ENCODE results near the gene PSMB11. TPM values are rescaled to one million over a fixed set of nuclear protein-coding genes. Genes with fewer than 3 reads are reported as not detected.

The PSMB11 gene
- total RNA-seq, 1 donor from 2014 or later = not detected

DNA sequence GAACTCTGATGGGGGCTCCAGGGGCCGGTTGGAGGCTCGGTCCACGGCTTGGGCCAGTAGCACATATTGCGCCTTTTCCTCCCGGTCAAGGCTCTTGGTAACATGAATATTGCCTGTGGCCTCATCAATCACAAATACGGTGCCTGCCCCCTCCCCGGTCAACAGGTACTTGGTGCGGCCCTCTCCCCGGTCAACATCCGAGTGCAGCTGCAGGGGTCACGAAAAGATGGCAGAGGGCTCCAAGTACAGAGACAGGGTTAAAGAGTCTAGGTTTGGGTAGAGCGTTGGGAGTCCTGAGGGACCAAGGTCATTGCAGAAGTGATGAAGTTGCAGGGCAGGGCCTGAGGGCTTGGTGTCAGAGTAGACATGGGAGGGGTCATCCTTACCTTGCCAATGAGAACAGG, 13.1 kb downstream of the PSMB11 start:
- DNase-seq = no peak
- Mint-ChIP-seq H3K9me3 (no peaks in the 10 kb centered on the region), H3K4me1 (peaks cover 17% of the 10 kb centered on the region), H3K36me3 (ENCODE audit: low read depth) (peaks cover 10% of the 10 kb centered on the region), H3K27ac (no peak overlapping the region), H3K4me3 (no peak overlapping the region), H3K27me3 (peaks cover 8% of the 10 kb centered on the region)
- intact Hi-C loops (cut with micrococcal nuclease) = loop anchor here (5.0 kb wide), 1 partner anchor 48 kb away; no protein-coding TSS in a partner anchor

GRCh38 chr14:23055621-23056144, 13.7 kb downstream of the PSMB11 start:
- Mint-ChIP-seq H3K4me1 (peaks cover 17% of the 10 kb centered on the region), H3K27ac (peak overlapping the region; percentile 64), H3K36me3 (ENCODE audit: low read depth) (peaks cover 11% of the 10 kb centered on the region), H3K4me3 (peak overlapping the region; percentile 80), H3K9me3 (no peaks in the 10 kb centered on the region), H3K27me3 (peaks cover 8% of the 10 kb centered on the region)
- intact Hi-C loops (cut with micrococcal nuclease) = loop anchor here (2.0 to 5.0 kb wide), 3 partner anchors 21 to 127 kb away; partner anchors contain the start of genes PRMT5 and PSMB5
- DNase-seq = no peak

- Mint-ChIP-seq H3K36me3 (ENCODE audit: low read depth) (peaks cover 17% of the 10 kb centered on the region), H3K4me1 (peaks cover 17% of the 10 kb centered on the region), H3K27me3 (peaks cover 8% of the 10 kb centered on the region), H3K4me3 (peak overlapping the region; percentile 80), H3K9me3 (no peaks in the 10 kb centered on the region), H3K27ac (peak overlapping the region; percentile 64)
- intact Hi-C loops (cut with micrococcal nuclease) = loop anchor here (2.0 to 5.0 kb wide), 3 partner anchors 22 to 128 kb away; partner anchors contain the start of genes PRMT5 and PSMB5
- peak; percentile 90 for DNase-seq
Measured at GRCh38 chr14:23056145-23056955, 14.3 kb downstream of the PSMB11 start.

- intact Hi-C loops (cut with micrococcal nuclease) = loop anchor here (2.0 to 5.0 kb wide), 3 partner anchors 22 to 128 kb away; partner anchors contain the start of genes PRMT5 and PSMB5
- H3K27me3 Mint-ChIP-seq = peaks cover 8% of the 10 kb centered on the region
- peak within 1 kb of the TSS; percentile 64 for H3K27ac Mint-ChIP-seq
- peak; percentile 94 for DNase-seq
- peaks cover 19% of the 10 kb centered on the region for H3K36me3 Mint-ChIP-seq (ENCODE audit: low read depth)
- peak within 1 kb of the TSS; percentile 85 for H3K4me3 Mint-ChIP-seq
- no peaks in the 10 kb centered on the region for H3K9me3 Mint-ChIP-seq
- H3K4me1 Mint-ChIP-seq = peaks cover 17% of the 10 kb centered on the region
Measured at GRCh38 chr14:23056956-23057756, 15.1 kb downstream of the PSMB11 start, which contains the start of gene CDH24. Gene CDH24 (minus strand): TSS chr14:23057520. CDS start chr14:23055733, 1,787 bp downstream.

- H3K27ac Mint-ChIP-seq = peak overlapping the region; percentile 57
- intact Hi-C loops (cut with micrococcal nuclease) = loop anchor here (1.0 to 5.0 kb wide), 6 partner anchors 23 to 129 kb away; partner anchors contain the start of genes PRMT5 and PSMB5
Measured at GRCh38 chr14:23057757-23058653, 16.0 kb downstream of the PSMB11 start.

DNA sequence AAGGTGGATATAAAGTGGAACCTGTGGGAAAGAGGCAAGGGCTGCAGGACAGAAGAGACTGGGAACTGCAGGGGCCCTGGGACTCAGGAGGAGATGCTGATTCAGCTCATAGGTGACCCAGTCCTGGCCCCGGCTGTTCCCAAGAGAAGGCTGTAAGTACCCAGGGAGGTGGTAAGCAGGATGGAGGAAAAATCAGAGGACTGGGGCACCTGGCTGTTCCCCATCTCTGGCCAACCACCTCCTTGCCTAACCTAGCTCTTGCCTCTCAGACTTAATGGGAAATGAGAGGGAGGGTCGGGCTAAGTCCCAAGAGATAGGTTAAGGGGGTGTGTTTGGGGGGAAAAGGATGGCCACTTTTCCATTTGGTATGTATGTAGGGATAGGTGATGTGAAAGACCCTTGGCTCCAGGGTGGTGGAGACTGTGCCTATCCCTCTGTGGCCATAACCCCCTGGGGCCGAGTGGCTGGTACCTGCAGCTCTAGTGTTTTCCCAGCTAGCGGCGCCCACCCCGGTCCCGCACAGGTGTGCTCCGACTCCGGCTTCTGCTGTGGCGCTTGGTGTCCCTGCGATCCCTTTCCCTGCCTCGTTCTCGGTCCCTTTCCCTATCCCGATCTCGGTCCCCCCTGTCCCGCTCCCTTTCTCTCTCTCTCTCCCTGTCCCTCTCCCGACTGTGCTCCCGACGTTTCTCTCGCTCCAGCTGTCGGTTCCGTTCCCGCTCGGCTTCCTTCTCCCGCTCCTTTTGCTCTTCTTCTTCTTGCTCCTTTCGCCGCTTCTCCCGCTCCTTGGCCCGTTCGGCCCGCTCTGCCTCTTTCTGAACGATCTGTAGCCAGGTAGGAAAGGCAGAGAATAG, 16.9 kb downstream of the PSMB11 start:
- H3K27ac Mint-ChIP-seq = peak overlapping the region; percentile 16
- peaks cover 36% of the 10 kb centered on the region for H3K36me3 Mint-ChIP-seq (ENCODE audit: low read depth)
- H3K4me3 Mint-ChIP-seq = peak overlapping the region; percentile 19
- H3K27me3 Mint-ChIP-seq = peaks cover 8% of the 10 kb centered on the region
- H3K9me3 Mint-ChIP-seq = no peaks in the 10 kb centered on the region
- DNase-seq = no peak
- peaks cover 18% of the 10 kb centered on the region for H3K4me1 Mint-ChIP-seq
- intact Hi-C loops (cut with micrococcal nuclease) = loop anchor here (1.0 to 5.0 kb wide), 4 partner anchors 52 to 86 kb away; no protein-coding TSS in a partner anchor

More at GRCh38 chr14:23057757-23058653, 16.0 kb downstream of the PSMB11 start:
- Mint-ChIP-seq H3K27me3 (peaks cover 8% of the 10 kb centered on the region), H3K9me3 (no peaks in the 10 kb centered on the region), H3K36me3 (ENCODE audit: low read depth) (peaks cover 27% of the 10 kb centered on the region), H3K4me1 (peaks cover 17% of the 10 kb centered on the region), H3K4me3 (peak overlapping the region; percentile 85)
- peak; percentile 96 for DNase-seq

GRCh38 chr14:23060536-23061260, 18.7 kb downstream of the PSMB11 start:
- no peak for DNase-seq
- Mint-ChIP-seq H3K4me3 (no peak overlapping the region), H3K36me3 (ENCODE audit: low read depth) (peaks cover 54% of the 10 kb centered on the region), H3K9me3 (no peaks in the 10 kb centered on the region), H3K4me1 (peaks cover 20% of the 10 kb centered on the region), H3K27me3 (peaks cover 8% of the 10 kb centered on the region), H3K27ac (no peak overlapping the region)
- intact Hi-C loops (cut with micrococcal nuclease) = no loop called here

- Mint-ChIP-seq H3K36me3 (ENCODE audit: low read depth) (peaks cover 67% of the 10 kb centered on the region), H3K4me3 (no peak overlapping the region), H3K9me3 (no peaks in the 10 kb centered on the region), H3K4me1 (peaks cover 11% of the 10 kb centered on the region), H3K27ac (no peak overlapping the region), H3K27me3 (peaks cover under 1% of the 10 kb centered on the region)
- DNase-seq = no peak
- intact Hi-C loops (cut with micrococcal nuclease) = no loop called here
Measured at GRCh38 chr14:23062002-23062401, 20.0 kb downstream of the PSMB11 start.

- Mint-ChIP-seq H3K4me3 (no peak overlapping the region), H3K36me3 (ENCODE audit: low read depth) (peaks cover 71% of the 10 kb centered on the region), H3K9me3 (no peaks in the 10 kb centered on the region), H3K4me1 (peaks cover 9% of the 10 kb centered on the region), H3K27ac (no peak overlapping the region), H3K27me3 (no peaks in the 10 kb centered on the region)
- no peak for DNase-seq
- intact Hi-C loops (cut with micrococcal nuclease) = no loop called here
Measured at GRCh38 chr14:23063601-23064000, 21.6 kb downstream of the PSMB11 start.

- H3K27ac Mint-ChIP-seq = no peak overlapping the region
- H3K4me3 Mint-ChIP-seq = no peak overlapping the region
- peaks cover 68% of the 10 kb centered on the region for H3K36me3 Mint-ChIP-seq (ENCODE audit: low read depth)
- H3K27me3 Mint-ChIP-seq = no peaks in the 10 kb centered on the region
- intact Hi-C loops (cut with micrococcal nuclease) = loop anchor here (5.0 kb wide), 1 partner anchor 121 kb away; no protein-coding TSS in a partner anchor
- no peaks in the 10 kb centered on the region for H3K9me3 Mint-ChIP-seq
- DNase-seq = no peak
- H3K4me1 Mint-ChIP-seq = peaks cover 19% of the 10 kb centered on the region
Measured at GRCh38 chr14:23066368-23066767, 24.4 kb downstream of the PSMB11 start.

DNA sequence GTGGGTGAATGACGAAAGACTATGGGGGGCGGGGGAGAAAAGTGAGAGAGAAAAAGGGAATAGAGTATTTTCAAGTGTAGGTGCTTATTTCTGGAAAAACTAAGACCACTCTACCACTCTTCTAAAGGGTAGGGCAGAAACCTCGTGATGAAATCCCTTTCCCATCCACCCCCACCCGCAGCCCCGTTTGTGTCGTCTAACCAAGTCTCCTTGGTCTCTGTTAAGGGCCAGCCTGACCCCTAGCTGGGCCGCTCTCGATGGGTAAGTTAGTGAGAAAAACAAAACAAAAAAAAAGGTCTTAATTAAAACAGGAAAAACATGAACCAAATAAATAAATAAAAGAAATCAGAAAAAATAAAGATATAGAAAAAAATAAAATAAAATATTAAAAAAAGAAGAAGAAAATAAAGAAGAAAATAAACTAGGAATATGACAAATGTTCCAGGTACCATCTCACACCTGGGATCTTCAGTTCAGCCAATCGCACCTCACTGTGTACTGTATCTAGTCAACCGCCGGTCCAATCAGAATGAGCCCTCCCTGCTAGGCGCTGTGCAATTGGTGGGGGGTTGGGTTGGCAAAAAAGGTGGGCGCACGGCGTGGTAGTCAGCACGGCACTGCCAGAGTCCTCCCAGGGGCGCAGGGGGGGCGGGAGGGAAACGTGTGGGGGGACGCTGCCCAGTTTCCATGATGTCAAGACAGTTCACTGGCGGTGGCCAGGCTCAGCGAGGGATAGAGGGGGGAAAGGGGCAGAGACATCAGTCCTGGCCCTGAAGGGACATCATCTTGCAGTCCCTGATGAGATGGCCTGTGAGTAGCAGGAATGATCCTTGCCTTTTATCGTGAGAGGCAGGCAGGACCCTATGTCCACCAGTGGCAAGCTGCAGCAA, 25.1 kb downstream of the PSMB11 start:
- Mint-ChIP-seq H3K4me1 (peaks cover 26% of the 10 kb centered on the region), H3K9me3 (no peaks in the 10 kb centered on the region), H3K4me3 (no peak overlapping the region), H3K36me3 (ENCODE audit: low read depth) (peaks cover 74% of the 10 kb centered on the region), H3K27me3 (no peaks in the 10 kb centered on the region), H3K27ac (no peak overlapping the region)
- no peak for DNase-seq
- intact Hi-C loops (cut with micrococcal nuclease) = loop anchor here (5.0 kb wide), 1 partner anchor 120 kb away; no protein-coding TSS in a partner anchor
